NCI-H187 (cell line): ENCODE results near the gene C10orf105.

Source experiments
- DNase-seq, 2 experiments: peaks; one replicate each; lab custom pipeline; 2025; lab: John Stamatoyannopoulos, UW

The C10orf105 gene, protein sequence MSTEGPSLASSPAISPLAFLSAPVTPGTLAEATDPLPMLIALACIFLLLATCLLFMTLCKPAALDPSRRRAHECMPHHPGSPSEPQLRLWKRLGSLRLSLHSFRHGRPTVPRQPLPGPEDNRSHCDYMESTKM

DNA sequence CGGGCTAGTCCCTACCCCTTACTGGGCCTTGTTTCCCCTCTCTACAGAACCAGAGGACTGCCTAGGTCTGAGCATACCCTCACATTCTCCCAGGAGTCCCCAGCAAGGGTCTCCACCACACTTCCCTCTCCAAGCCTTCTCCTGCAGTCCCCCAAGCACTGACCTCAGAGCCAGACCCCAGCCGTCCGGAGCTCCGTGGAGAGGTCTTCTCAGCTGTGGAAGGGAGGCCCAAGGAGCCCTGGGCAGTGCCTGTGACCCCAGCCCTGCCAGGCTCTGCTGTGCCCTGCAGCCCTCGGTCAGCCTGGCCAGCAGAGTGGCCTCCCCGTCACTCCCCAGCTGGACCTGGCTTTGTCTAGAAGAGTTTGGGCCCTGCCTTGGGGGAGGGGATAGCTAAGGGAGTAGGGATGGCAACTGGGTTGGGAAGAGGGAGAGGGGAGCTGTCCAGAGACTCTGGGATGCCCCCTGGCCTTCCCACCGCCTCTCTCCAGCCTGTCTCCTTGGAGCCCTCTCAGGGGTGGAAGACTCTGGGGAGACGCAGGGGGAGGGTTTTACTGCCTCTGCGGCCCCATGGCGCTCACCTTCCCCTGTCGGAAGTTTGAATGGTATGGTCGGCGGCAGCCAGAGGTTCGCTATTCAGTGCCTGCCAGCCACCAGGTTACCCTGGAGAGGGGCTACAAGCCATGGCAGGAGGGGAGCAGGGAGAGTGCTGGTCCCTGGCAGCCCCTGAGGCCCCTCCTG, at the start of gene C10orf105:
Gene C10orf105, minus strand, starts transcription at position 315 of the 738 bp plus-strand sequence. CDS start 3,441 bp downstream, outside the sequence.
- no peak for DNase-seq

- DNase-seq = no peak
Observed at GRCh38 chr10:71767420-71768035, 48.0 kb upstream of the C10orf105 start.

GRCh38 chr10:71766717-71767419, 47.3 kb upstream of the C10orf105 start:
- DNase-seq = no peak

DNA sequence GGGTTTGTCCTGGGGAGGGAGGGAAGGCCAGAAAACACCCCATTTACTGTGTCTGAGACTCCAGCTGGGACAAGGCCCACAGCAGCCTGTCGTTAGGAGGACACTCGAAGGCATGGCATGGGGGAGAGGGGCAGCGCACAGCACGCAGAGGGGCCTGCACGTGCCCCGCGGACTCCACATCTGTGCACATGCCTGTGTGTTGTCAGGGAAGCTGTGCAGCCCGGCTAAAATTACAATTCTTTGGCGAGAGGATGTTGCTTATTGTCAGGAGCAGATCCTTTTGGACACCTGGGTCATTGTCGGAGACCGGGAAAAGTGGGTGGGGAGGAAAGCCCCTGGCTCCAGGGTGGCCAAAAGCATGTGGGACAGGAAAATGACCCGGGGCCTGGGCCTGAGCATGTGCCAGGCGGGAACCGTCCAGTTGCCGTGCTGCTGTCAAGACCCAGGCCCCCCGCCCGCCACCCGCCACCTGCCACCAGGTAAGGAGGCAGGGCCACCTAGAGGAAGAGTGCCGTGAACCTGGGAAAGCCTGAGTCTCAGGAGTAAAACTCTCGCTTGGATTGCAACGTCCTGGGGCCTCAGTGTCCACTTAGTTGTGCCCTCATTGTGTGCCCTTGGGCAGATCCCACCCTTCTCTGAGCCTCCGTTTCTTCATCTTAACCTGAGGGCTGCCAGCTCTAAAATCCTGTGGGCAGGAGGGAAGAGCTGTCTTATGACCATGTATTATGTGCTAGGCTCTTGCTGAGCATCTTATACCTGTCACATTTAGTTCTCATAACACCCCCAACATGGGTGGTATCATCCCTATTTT, 46.5 kb upstream of the C10orf105 start:
- DNase-seq = no peak

DNA sequence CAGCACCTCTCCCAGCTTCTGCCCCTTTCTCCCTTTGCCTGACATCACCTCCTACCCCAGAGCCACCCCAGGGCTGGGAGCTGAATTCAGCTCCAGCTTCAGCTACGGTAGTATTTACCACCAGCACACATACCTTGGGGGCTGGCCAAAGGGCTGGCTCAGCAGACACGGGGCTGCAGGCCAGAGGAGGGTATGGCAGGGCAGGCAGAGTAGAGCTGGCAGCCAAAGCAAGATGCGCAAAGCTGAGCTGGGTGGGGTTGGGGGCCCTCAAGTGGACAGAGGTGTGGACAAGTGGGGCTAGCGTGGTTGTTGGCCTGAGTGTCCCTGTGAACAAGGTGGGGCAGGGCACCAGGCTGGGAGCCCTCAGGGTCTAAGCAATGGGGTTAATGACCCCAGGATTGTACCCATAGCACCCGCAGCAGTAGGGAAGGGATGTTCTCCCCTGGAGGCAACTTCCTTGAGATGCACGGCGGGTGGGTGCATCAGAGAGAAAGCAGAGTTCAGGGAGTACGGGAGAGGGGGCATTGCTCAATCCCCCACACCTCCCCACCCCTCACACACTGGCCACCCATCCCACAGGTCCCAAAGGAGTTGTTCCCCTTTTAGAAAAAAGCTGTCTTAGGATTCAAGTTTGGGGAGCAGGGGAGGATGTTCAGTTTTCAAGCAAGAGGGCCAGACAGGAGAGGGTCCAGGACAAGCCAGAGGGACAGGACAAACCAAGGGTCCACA, 45.8 kb upstream of the C10orf105 start:
- no peak for DNase-seq

DNA sequence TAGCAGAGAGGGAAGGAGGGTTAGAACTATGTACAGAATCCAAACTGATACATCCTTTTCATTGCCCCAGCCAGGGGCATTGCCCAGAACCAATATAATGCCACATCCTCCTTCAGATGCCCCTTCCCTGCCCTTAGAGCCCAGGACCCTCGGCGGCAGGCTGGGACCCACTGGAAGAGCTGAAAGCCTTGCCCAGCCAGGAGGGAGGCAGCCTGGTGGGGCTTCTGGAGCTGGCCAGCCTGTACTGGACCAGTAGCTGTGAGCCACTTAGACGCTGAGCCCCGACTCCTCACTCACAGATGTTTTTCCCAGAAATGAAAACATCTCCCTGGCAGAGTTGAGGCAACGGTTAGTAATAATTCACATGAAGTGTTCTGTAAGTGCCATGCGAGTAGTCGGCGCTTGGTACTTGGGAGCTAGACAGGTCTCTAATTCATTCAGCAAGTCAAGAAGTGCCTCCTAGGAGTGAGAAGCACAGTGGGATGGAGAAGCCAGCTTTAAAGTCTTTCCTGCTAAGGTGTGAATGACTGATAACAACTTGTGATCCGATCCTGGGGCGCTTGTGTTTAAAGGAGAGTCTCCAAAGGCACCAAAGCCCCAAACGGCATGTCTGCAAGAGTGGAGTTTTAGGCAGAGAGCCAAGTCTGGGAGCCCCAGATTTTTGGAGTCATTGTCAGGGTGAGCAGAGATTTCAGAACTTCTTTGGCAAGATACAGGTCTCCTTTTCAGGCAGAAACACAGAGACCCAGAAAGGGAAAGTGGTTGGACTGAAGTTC, 44.0 kb upstream of the C10orf105 start:
- no peak for DNase-seq

- DNase-seq = no peak
Observed at GRCh38 chr10:71762324-71762723, 42.7 kb upstream of the C10orf105 start.

DNA sequence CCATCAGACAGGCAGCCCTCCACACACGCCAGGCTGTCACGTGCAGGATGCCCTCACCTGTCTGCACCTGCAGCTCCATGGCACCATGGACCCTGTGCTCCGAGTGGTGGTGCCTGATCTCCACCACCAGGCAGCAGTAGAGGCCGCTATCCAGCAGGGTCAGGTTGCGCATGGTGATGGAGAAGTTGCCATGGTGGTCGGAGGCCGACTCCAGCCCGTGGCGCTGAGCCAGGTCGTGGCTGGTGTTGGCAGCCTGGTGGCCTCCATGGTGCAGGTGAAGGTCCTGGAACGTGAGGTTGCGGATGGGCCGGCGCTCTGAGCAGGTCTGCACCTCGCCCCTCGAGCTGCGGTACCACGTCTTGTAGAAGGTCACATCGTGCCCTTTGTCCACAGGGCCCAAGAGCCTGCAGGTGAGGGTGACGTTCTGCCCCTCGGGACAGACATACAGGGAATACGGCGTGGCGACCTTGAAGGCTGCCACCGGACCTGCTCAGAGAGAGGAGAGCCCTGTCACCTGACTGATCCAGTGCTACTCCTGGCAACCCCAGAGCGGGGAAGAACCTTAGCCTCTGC, 42.0 kb upstream of the C10orf105 start:
- DNase-seq = no peak

GRCh38 chr10:71761105-71761511, 41.5 kb upstream of the C10orf105 start:
- no peak for DNase-seq

DNA sequence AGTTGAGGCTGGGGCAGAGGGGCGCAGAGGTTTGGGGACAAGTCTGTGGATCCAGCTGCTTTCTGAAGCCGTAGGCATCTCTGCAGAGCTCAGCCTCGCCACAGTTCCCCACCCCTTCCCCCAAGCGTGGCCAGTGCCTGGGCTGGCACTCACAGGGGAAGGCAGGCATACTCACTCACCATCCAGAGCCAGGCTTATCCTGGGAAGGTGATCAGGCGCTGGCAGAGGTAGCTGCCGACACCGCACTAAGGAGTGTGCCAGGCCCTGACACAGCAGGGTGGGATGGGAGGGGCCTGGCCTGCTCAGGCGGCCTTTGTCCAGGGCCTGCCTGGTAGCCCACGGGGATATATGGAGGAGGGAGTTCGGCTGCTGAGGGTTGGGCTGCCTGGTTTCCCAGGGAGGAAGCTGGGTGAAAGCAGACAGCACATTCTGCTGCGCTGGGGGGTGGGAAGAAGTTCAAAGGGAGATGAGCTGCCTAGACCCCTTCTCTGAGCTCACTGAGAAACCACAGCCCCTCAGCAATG, 37.9 kb upstream of the C10orf105 start:
- no peak for DNase-seq

GRCh38 chr10:71756311-71757191, 37.0 kb upstream of the C10orf105 start:
- DNase-seq = no peak

- DNase-seq = no peak
Observed at GRCh38 chr10:71755179-71755879, 35.8 kb upstream of the C10orf105 start.

DNA sequence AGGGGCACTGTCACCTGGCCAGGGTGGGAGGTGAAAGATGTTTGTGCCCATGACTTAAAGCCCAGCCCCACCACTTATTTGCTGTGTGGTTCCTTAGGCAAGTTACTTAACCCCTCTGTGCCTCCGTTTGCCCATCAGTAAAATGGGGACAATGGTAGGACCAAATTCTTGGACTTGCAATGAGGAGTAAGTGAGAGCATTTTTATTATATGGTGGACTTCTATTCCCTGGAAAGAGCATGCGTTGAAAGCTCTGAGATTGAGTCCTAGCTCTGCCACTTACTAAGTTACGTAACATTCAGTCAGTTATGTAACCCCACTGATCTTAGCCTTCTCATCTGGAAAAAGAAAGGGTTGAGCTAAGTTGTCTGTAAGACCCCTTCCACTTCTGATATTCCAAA, 35.0 kb upstream of the C10orf105 start:
- no peak for DNase-seq

- DNase-seq = no peak
Observed at GRCh38 chr10:71753960-71754505, 34.5 kb upstream of the C10orf105 start.

DNA sequence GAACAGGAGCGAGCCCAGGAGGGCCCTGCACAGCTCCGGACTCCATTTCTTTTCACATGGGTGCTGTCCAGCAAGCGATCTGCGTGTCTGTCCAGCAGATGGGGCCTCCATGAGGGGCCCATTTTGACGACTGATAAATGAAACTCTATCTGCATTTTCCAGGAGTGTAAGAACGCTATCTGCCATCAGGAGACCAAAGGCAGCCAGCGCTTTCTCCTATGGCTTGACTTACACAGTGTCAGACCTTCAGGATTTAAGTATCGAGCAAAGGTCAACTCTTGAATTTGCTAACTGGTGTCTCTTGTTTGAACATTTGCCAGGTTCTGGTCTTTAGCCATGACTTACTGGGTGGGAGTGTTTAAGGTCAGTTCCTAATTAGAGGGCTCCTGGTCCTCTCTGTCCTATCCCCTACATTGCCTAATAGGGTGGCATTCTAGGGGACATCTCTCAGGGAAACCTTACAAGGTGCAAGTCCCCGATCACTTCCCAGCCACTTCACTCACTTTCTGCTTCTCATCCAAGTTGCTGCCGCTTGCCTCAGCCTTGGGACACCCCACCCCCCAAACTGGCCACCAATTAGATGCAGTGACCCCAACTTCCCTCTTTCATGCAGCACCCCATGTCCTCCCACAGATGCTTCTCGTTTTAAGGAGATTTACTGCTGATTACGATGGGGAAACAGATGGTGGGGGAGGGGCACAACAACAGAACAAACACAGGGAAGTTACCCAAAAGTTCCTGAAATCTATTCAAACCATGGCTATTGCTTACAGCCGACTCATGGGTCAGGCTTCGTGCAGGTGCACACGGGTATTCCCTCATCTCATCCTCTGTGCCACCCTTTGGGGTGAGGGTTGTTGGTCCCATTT, 33.7 kb upstream of the C10orf105 start:
- no peak for DNase-seq

DNA sequence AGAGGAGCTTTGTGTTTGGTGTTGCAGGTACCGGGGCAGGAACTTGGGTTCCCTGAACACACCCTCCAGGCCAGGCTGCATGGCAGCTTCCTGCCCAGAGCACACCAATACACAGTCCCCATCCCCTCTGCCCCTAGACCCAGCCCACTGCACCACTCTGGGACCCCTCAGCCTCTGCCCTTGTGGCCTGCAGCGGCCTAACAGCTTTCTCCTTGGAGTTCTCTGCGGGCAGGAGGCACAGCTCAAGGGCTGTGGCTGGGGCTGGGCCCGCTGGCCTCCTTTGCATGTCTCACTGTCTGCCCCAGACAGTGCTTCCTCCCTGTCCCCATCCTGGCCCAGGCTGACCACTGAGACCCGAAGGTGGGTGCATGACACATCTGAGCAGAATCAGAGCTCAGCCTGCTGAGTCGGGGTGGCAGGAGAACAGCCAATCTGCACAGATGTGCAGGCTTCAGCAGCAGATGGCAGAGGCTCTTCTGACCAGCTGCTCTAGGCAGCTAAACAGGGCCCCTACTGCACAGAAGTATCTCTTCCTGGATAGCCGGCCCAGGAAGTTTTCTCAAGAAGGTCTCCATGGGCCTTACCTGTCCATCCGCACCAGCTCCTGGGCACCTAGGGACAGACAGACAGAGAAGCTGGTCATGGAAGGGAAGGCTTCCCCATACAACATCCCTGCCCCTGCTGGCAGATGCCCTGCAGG, 33.0 kb upstream of the C10orf105 start:
- no peak for DNase-seq
